NCI-H226 (cell line): ENCODE results near the gene KCNK4.
A peak's percentile ranks its signal among the peaks of the same experiment; 100 is the strongest.
"Not testable (repeated sequence)": the region's sequence is repeated elsewhere in the genome, so short reads cannot be mapped to it uniquely, and the experiment has no call there.

Experiments used
- DNase-seq: peaks from one replicate; pipeline ENCODE4 v3.0.0-alpha.2; 2015

KCNK4 gene

GRCh38 chr11:64292460-64293254, 1.6 kb downstream of the KCNK4 start:
- DNase-seq = no peak

GRCh38 chr11:64294774-64295173, 3.7 kb downstream of the KCNK4 start:
- DNase-seq = no peak

GRCh38 chr11:64295760-64296159, 4.7 kb downstream of the KCNK4 start:
- DNase-seq = no peak

GRCh38 chr11:64296236-64296635, 5.1 kb downstream of the KCNK4 start:
- DNase-seq = no peak

GRCh38 chr11:64296830-64297698, 6.0 kb downstream of the KCNK4 start:
- no peak for DNase-seq

GRCh38 chr11:64297699-64298358, 6.7 kb downstream of the KCNK4 start:
- DNase-seq = no peak

GRCh38 chr11:64298966-64299846, 8.1 kb downstream of the KCNK4 start:
- DNase-seq = no peak

- no peak for DNase-seq
These were observed 8.9 kb downstream of the KCNK4 start, which contains the start of gene CATSPERZ for GRCh38 chr11:64299847-64300648. CATSPERZ (plus strand) TSS chr11:64300358; CDS start chr11:64300411, 53 bp downstream.

- no peak for DNase-seq
These were observed 12.3 kb downstream of the KCNK4 start for GRCh38 chr11:64303109-64304031.

GRCh38 chr11:64304032-64304315, 12.9 kb downstream of the KCNK4 start:
- DNase-seq = no peak

GRCh38 chr11:64304316-64305072, 13.4 kb downstream of the KCNK4 start:
- DNase-seq = peak; percentile 88

- DNase-seq = peak; percentile 95
These were observed 14.1 kb downstream of the KCNK4 start, which contains the start of gene ESRRA for GRCh38 chr11:64305075-64305690. ESRRA (plus strand) TSS chr11:64305524; CDS start chr11:64307180, 1,656 bp downstream.

GRCh38 chr11:64305691-64306562, 14.8 kb downstream of the KCNK4 start:
- peak; percentile 49 for DNase-seq

GRCh38 chr11:64306563-64306875, 15.4 kb downstream of the KCNK4 start:
- no peak for DNase-seq

- DNase-seq = no peak
These were observed 15.9 kb downstream of the KCNK4 start for GRCh38 chr11:64306876-64307622.

GRCh38 chr11:64307795-64308194, 16.7 kb downstream of the KCNK4 start:
- not testable (repeated sequence) for DNase-seq

GRCh38 chr11:64312947-64313346, 21.8 kb downstream of the KCNK4 start:
- DNase-seq = no peak
